GM12875 (cell line): Measurements from ENCODE around the gene PCDHB1.

Experiments
- H3K4me3 ChIP-seq: one replicate; pipeline ENCODE4 v1.5.1; 2011; ENCODE audit warnings: low read depth, low read length, control low read depth
- TF ChIP-seq, protein P1 (sequence below): IDR thresholded peaks from 2 replicates; pipeline ENCODE4 v1.5.1; 2011; ENCODE audit warnings: low read depth, mild to moderate bottlenecking, control low read depth, inconsistent platforms, low read length, moderate library complexity, borderline replicate concordance; ENCODE audit not compliant: insufficient read depth

PCDHB1 gene

GRCh38 chr5:141039061-141039460, 12.1 kb upstream of the PCDHB1 start:
- H3K4me3 ChIP-seq: no peak overlapping the region
- TF ChIP-seq, protein P1, sequence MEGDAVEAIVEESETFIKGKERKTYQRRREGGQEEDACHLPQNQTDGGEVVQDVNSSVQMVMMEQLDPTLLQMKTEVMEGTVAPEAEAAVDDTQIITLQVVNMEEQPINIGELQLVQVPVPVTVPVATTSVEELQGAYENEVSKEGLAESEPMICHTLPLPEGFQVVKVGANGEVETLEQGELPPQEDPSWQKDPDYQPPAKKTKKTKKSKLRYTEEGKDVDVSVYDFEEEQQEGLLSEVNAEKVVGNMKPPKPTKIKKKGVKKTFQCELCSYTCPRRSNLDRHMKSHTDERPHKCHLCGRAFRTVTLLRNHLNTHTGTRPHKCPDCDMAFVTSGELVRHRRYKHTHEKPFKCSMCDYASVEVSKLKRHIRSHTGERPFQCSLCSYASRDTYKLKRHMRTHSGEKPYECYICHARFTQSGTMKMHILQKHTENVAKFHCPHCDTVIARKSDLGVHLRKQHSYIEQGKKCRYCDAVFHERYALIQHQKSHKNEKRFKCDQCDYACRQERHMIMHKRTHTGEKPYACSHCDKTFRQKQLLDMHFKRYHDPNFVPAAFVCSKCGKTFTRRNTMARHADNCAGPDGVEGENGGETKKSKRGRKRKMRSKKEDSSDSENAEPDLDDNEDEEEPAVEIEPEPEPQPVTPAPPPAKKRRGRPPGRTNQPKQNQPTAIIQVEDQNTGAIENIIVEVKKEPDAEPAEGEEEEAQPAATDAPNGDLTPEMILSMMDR: no peak

GRCh38 chr5:141039517-141039916, 11.7 kb upstream of the PCDHB1 start:
- TF ChIP-seq, protein P1: no peak
- H3K4me3 ChIP-seq: no peak overlapping the region

DNA sequence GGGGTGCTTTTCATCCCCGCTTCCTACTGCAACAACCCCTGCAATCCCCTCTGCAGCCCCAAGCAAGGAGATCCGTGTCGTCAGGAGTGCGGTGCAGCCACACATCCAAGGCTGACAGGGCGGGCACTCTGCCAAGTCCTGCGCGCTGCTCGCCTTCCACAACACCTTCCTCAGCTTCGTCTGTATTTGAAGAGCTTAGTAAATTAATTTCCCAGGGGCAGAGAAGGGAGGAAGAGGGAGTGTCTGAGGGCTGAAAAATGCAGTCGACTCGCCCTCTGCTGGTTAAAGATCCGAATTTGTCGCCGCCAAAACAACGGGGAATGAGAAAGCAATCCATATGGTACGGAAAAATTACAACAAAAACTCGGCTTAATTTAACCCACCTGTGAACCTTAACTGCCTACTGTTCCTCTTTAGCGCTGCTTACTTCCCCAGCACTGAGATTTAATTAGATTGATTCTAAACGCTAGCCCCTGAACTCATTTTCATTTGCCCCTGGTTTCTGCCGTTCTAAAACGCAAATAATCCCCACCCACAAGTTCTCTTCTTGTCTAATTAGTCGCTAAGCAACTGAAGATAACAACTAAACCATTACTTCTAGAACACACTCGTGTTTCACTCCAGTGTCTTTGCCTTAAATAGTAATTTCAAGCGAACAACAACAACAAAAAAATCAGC, 10.9 kb upstream of the PCDHB1 start:
- TF ChIP-seq, protein P1: no peak
- H3K4me3 ChIP-seq: no peak overlapping the region

DNA sequence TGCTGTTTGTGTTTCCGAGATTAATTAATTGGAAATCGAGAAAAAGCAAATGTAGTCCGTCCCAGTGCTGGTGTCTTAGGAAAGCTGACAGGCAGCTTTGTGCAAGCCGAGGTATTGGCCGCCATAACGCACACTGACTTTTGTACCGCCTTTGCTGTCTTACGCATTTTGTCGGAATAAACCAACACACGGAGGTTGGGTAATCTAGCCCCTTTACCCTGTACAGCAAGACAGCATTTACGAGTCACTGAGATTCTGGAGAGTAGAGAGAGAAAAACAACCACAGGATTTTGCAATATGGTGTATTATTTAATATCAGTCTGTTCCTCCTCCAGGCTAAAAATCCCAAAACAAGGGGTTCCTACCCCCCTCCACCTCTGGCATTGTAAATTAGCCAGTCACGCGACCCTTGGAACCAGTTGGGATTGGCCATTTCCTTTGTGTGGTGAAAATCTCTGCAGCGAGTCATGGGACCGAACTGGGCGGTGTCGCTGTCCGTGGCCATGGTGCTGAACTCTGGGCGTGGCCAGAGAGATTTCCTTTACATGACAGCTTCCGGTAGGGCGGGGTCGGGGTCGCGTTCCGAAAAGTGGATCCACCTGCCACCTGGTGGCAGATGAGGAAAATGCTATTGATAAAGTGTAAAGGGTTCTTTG, 10.3 kb upstream of the PCDHB1 start:
- H3K4me3 ChIP-seq: no peak overlapping the region
- TF ChIP-seq, protein P1: peak; percentile 46; the same call in 1 of the 2 replicates

DNA sequence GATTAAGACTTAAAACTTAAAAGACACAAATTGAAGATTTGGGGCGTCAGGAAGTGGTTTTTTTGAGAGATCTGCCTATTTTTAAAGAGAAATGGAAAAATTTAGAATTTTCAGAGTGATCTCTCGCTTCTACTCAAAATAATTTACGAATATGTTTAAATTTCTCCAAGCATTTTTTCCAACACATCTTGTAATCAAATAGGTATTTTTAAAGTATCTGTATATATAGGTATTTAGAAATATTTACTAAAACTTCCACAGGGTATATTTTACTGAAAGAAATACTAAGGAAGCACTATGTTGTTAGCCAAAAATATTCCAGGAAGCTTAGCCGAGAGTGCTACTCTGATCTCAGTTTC, 9.8 kb upstream of the PCDHB1 start:
- TF ChIP-seq, protein P1: no peak

DNA sequence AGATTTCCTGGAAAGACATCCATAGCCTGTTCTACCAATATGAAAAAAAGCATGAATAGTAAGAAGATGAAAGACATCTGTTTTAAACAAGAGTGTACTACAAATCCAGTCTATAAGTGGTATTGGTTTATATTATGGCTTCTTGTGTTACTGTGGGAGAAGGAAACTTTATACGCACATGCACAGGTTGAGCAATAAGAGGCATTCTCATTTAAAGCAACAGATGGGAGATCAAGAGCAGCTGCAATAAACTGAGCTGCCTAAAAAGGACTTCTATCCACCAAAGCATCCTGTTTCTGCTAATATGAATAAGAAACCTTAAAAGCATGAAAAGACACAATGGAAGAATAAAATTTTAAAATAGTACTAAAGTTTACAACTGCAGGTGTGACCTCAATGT, 8.6 kb upstream of the PCDHB1 start:
- TF ChIP-seq, protein P1: no peak
- H3K4me3 ChIP-seq: no peak overlapping the region

More for the DNA sequence above, 9.8 kb upstream of the PCDHB1 start:
- H3K4me3 ChIP-seq: no peak overlapping the region

- TF ChIP-seq, protein P1: no peak
- H3K4me3 ChIP-seq: no peak overlapping the region
These were observed 320 bp downstream of the PCDHB1 start for GRCh38 chr5:141051521-141051866.
